GM21390 (cell line): ENCODE results near the gene CCNL1.

Experiments used
- ATAC-seq: cut with Tn5 transposase; IDR thresholded peaks from one replicate; pipeline ENCODE4 v1.9.1; 2021; ENCODE audit not compliant: unreplicated experiment

Gene CCNL1

GRCh38 chr3:157126365-157126764 lies 33.6 kb downstream of the CCNL1 start:
- ATAC-seq, result no peak

GRCh38 chr3:157125101-157125500 lies 34.8 kb downstream of the CCNL1 start:
- no peak for ATAC-seq

- no peak for ATAC-seq
Observed at GRCh38 chr3:157123621-157124020, 36.3 kb downstream of the CCNL1 start.

GRCh38 chr3:157122832-157123427 lies 37.0 kb downstream of the CCNL1 start:
- ATAC-seq, result no peak

GRCh38 chr3:157122116-157122515 lies 37.8 kb downstream of the CCNL1 start:
- no peak for ATAC-seq

- no peak for ATAC-seq
Observed at GRCh38 chr3:157121522-157121921, 38.4 kb downstream of the CCNL1 start.

GRCh38 chr3:157120071-157120892 lies 39.7 kb downstream of the CCNL1 start:
- no peak for ATAC-seq

GRCh38 chr3:157119369-157119951 lies 40.5 kb downstream of the CCNL1 start:
- no peak for ATAC-seq

GRCh38 chr3:157117875-157118654 lies 41.9 kb downstream of the CCNL1 start:
- no peak for ATAC-seq

- ATAC-seq, result no peak
Observed at GRCh38 chr3:157117206-157117605, 42.7 kb downstream of the CCNL1 start.

GRCh38 chr3:157116017-157116416 lies 43.9 kb downstream of the CCNL1 start:
- ATAC-seq, result no peak

GRCh38 chr3:157115069-157116006 lies 44.6 kb downstream of the CCNL1 start:
- no peak for ATAC-seq

GRCh38 chr3:157113832-157114505 lies 46.0 kb downstream of the CCNL1 start:
- no peak for ATAC-seq

- ATAC-seq, result no peak
Observed at GRCh38 chr3:157112536-157112935, 47.4 kb downstream of the CCNL1 start.

GRCh38 chr3:157111518-157111917 lies 48.4 kb downstream of the CCNL1 start:
- no peak for ATAC-seq

GRCh38 chr3:157110761-157111278 lies 49.1 kb downstream of the CCNL1 start:
- ATAC-seq, result no peak

- ATAC-seq, result no peak
Observed at GRCh38 chr3:157109267-157110141, 50.4 kb downstream of the CCNL1 start.

- no peak for ATAC-seq
Observed at GRCh38 chr3:157107644-157108133, 52.3 kb downstream of the CCNL1 start.
